Suppressor macrophage treated with lipopolysaccharide for 1 hour (primary cell): ENCODE results near the gene CAPNS1.
"Not testable (repeated sequence)": the region's sequence is repeated elsewhere in the genome, so short reads cannot be mapped to it uniquely, and the experiment has no call there.

ENCODE experiments used
- DNase-seq, 3 donors: peaks; one replicate each; pipeline ENCODE4 v3.0.0-alpha.2; 2020 to 2022

The CAPNS1 gene

GRCh38 chr19:36114721-36115452 is 25.0 kb upstream of the CAPNS1 start, which contains the start of gene POLR2I:
TSS of gene POLR2I (minus strand) at chr19:36114875. CDS start at chr19:36114856, 19 bp downstream.
- DNase-seq, result peak; percentile 99 to 100 (median 100)

GRCh38 chr19:36115453-36116343 is 24.2 kb upstream of the CAPNS1 start, which contains the start of gene TBCB:
TSS of gene TBCB (plus strand) at chr19:36115468. CDS start at chr19:36115561, 93 bp downstream.
- peak; percentile 73 to 94 (median 88) for DNase-seq

GRCh38 chr19:36116344-36116637 is 23.6 kb upstream of the CAPNS1 start:
- DNase-seq, result no peak

- no peak for DNase-seq
These were observed 19.5 kb upstream of the CAPNS1 start for GRCh38 chr19:36120092-36120983.

GRCh38 chr19:36120984-36121358 is 18.9 kb upstream of the CAPNS1 start:
- DNase-seq, result no peak

GRCh38 chr19:36121486-36122124 is 18.3 kb upstream of the CAPNS1 start:
- no peak for DNase-seq

- no peak for DNase-seq
These were observed 14.3 kb upstream of the CAPNS1 start for GRCh38 chr19:36125557-36125956.

GRCh38 chr19:36128392-36128736 is 11.5 kb upstream of the CAPNS1 start:
- DNase-seq, result no peak

GRCh38 chr19:36131221-36131620 is 8.6 kb upstream of the CAPNS1 start:
- DNase-seq, result peak; percentile 42 to 69 (median 57)

GRCh38 chr19:36134867-36135266 is 5.0 kb upstream of the CAPNS1 start:
- not testable (repeated sequence) for DNase-seq

GRCh38 chr19:36136964-36137686 is 2.7 kb upstream of the CAPNS1 start:
- DNase-seq, result peak; percentile 53 to 55 (median 55)

GRCh38 chr19:36139120-36139472 is 770 bp upstream of the CAPNS1 start:
- DNase-seq, result no peak

- DNase-seq, result peak; percentile 76 to 87 (median 77)
These were observed 605 bp downstream of the CAPNS1 start for GRCh38 chr19:36140304-36141038.

- DNase-seq, result peak; percentile 88 to 94 (median 92)
These were observed 1.4 kb downstream of the CAPNS1 start for GRCh38 chr19:36141039-36141927.

GRCh38 chr19:36142046-36142445 is 2.2 kb downstream of the CAPNS1 start:
- no peak for DNase-seq

- no peak for DNase-seq
These were observed 2.6 kb downstream of the CAPNS1 start for GRCh38 chr19:36142496-36142895.

- no peak for DNase-seq
These were observed 4.8 kb downstream of the CAPNS1 start for GRCh38 chr19:36144624-36145023.

GRCh38 chr19:36149673-36150406 is 10.0 kb downstream of the CAPNS1 start:
- DNase-seq, result no peak

- no peak for DNase-seq
These were observed 10.7 kb downstream of the CAPNS1 start for GRCh38 chr19:36150586-36150985.
